Measurements from ENCODE around the gene XPR1. TPM values are rescaled to one million over a fixed set of nuclear protein-coding genes. Genes with fewer than 3 reads are reported as not detected.

Gene XPR1
- total RNA-seq, 4 donors from 2014 or later = 10.0 to 29.7 (median 26.2) TPM

DNA sequence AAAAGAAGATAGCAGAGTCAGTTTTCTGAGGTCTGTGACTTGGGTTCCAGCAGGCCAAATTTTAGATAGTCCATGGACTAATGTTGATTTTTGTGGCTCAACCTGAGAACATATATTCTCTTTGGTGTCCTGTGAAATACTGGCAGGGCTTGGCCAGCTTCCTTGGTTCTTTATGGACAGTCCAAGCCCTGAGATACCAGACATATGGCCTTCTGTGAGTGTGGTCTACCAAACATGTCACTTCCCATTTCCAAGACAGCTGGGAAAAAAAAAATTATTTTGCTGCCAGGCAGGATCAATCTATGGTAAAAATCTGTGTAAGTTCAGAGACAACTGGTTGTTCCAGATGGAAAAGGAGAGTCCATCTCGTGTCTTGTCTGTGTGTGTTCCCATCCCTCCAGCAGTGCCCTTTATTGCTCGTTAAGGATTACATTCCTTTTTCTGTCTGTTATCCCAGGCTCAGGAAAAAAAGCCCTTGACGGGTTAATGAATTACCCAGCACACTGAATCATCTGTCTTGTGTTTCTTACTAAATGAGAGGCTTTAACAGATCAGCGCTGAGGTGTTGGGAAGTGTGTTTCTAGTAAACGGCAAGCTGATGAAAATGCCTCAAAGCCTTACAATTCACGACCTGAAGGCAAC, 33.4 kb upstream of the XPR1 start:
- no peak for DNase-seq
- TF ChIP-seq, protein P1, sequence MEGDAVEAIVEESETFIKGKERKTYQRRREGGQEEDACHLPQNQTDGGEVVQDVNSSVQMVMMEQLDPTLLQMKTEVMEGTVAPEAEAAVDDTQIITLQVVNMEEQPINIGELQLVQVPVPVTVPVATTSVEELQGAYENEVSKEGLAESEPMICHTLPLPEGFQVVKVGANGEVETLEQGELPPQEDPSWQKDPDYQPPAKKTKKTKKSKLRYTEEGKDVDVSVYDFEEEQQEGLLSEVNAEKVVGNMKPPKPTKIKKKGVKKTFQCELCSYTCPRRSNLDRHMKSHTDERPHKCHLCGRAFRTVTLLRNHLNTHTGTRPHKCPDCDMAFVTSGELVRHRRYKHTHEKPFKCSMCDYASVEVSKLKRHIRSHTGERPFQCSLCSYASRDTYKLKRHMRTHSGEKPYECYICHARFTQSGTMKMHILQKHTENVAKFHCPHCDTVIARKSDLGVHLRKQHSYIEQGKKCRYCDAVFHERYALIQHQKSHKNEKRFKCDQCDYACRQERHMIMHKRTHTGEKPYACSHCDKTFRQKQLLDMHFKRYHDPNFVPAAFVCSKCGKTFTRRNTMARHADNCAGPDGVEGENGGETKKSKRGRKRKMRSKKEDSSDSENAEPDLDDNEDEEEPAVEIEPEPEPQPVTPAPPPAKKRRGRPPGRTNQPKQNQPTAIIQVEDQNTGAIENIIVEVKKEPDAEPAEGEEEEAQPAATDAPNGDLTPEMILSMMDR (IDR thresholded peaks at IDR 0.05) = no peak
- no peak for TF ChIP-seq POLR2A (IDR thresholded peaks at IDR 0.05)
- Histone ChIP-seq H3K4me3 (no peak overlapping the region), H3K4me1 (no peaks in the 10 kb centered on the region), H3K36me3 (no peaks in the 10 kb centered on the region), H3K27me3 (no peaks in the 10 kb centered on the region), H3K27ac (no peak overlapping the region), H3K9me3 (no peaks in the 10 kb centered on the region)
- intact Hi-C loops (cut with DNase I; ENCODE audit: low total_unique reads) = no loop called here

DNA sequence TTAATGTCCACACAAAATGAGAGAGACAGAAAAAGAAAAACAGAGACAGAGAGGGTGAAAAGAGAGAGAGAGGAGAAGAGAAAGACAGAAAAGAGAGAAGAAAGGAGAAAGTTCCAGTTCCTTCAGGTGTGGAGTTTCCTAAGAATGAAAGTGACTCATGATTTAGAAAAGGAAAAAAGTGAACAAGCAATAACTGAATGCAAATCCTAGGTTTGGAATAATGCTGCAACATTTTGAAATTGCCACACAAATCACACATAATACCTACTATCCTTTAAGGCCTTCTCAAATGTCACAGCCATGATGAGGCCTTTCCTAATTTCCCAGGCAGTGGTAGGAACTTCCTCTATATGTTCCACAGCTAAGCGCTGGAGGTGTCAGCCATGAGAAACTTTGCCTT, 31.5 kb upstream of the XPR1 start:
- TF ChIP-seq, protein P1 (IDR thresholded peaks at IDR 0.05) = no peak
- no peak for TF ChIP-seq POLR2A (IDR thresholded peaks at IDR 0.05)
- no peak overlapping the region for H3K4me3 ChIP-seq
- H3K4me1 ChIP-seq = no peaks in the 10 kb centered on the region
- DNase-seq = no peak
- no peaks in the 10 kb centered on the region for H3K9me3 ChIP-seq
- intact Hi-C loops (cut with DNase I; ENCODE audit: low total_unique reads) = no loop called here
- no peaks in the 10 kb centered on the region for H3K36me3 ChIP-seq
- H3K27ac ChIP-seq = no peak overlapping the region
- no peaks in the 10 kb centered on the region for H3K27me3 ChIP-seq

DNA sequence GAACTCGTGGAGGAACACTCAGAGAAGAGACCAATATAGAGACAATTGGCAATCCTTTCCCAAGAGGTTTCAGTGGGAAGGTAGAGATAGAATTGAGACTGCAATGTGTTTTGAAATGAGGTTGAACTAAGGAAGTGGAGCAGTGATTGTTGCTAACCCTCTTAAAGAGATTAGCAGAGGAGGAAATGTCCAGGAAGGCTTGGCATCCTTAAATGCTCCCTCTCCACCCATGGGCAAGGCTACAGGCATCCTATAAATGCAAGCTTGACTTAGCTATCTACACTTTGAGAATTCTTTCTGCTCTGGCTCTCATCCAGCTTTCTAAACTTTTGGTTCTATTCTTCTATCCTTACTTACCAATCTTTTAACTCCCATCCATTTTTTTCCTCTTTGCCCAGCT, 30.3 kb upstream of the XPR1 start:
- no peak for DNase-seq
- Histone ChIP-seq H3K4me1 (no peaks in the 10 kb centered on the region), H3K27ac (no peak overlapping the region), H3K4me3 (no peak overlapping the region), H3K27me3 (no peaks in the 10 kb centered on the region), H3K36me3 (no peaks in the 10 kb centered on the region), H3K9me3 (no peaks in the 10 kb centered on the region)
- no peak for TF ChIP-seq POLR2A (IDR thresholded peaks at IDR 0.05)
- TF ChIP-seq, protein P1 (IDR thresholded peaks at IDR 0.05) = no peak
- intact Hi-C loops (cut with DNase I; ENCODE audit: low total_unique reads) = no loop called here

DNA sequence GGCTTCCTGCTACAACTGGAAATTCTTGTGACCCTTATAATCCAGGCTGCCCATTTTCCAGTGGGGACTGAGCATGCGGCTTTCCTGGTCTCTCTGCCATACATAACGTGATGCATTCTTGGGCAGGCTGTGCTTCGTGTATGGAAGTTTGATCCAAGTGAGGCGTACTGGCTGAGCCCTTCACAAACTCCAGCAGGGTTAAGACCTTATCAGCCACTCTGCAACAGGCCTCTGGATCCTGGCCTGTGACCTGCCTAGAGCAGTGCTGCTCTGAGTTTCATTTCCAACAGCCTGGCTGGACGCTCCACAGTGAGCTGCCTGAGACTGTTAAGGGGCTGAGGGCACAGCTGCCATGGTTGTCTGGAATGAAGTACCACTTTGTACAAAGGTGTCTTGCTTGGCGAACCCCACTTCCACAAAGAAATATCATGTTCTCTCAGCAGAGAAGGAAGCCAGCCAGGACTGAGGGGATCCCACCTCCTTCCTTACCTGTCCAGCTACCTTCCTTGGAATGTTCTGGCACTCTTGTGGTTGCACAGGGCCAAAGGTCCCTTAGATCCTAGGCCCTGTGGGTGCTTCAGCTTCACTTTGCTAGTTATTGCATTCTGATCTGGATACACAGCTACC, 28.5 kb upstream of the XPR1 start:
- TF ChIP-seq POLR2A (IDR thresholded peaks at IDR 0.05) = no peak
- intact Hi-C loops (cut with DNase I; ENCODE audit: low total_unique reads) = no loop called here
- Histone ChIP-seq H3K4me3 (no peak overlapping the region), H3K36me3 (no peaks in the 10 kb centered on the region), H3K27me3 (no peaks in the 10 kb centered on the region), H3K4me1 (no peaks in the 10 kb centered on the region), H3K27ac (no peak overlapping the region), H3K9me3 (no peaks in the 10 kb centered on the region)
- DNase-seq = no peak

DNA sequence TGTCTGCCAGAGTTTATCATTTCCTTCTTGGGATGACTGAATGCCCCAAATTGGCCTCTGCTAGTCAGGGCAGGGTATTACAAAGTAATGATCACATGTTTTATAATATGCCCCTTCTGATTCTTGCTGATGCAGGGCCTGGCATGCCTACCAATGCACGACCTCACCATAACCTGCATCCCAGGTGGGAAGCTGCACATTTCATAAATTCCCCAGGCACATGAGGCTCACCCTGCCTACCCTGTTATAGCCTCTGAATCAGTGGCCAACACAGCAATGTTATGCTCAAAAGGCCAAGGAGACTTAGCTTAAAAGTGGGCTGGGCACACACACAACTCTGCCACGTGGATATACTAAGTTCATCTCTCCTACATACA, 28.0 kb upstream of the XPR1 start:
- DNase-seq = no peak

More for the DNA sequence above, 28.0 kb upstream of the XPR1 start:
- Histone ChIP-seq H3K36me3 (no peaks in the 10 kb centered on the region), H3K9me3 (no peaks in the 10 kb centered on the region), H3K27ac (no peak overlapping the region), H3K27me3 (no peaks in the 10 kb centered on the region), H3K4me1 (no peaks in the 10 kb centered on the region), H3K4me3 (no peak overlapping the region)
- no peak for TF ChIP-seq POLR2A (IDR thresholded peaks at IDR 0.05)
- TF ChIP-seq, protein P1 (IDR thresholded peaks at IDR 0.05) = no peak
- intact Hi-C loops (cut with DNase I; ENCODE audit: low total_unique reads) = no loop called here

All from uterus (tissue), 4 donors.